GM21447 (cell line): Measurements from ENCODE around the gene KRTAP3-2.

ENCODE experiments used
- ATAC-seq: cut with Tn5 transposase; IDR thresholded peaks from one replicate; pipeline ENCODE4 v1.9.1; 2021; ENCODE audit not compliant: unreplicated experiment

The KRTAP3-2 gene

DNA sequence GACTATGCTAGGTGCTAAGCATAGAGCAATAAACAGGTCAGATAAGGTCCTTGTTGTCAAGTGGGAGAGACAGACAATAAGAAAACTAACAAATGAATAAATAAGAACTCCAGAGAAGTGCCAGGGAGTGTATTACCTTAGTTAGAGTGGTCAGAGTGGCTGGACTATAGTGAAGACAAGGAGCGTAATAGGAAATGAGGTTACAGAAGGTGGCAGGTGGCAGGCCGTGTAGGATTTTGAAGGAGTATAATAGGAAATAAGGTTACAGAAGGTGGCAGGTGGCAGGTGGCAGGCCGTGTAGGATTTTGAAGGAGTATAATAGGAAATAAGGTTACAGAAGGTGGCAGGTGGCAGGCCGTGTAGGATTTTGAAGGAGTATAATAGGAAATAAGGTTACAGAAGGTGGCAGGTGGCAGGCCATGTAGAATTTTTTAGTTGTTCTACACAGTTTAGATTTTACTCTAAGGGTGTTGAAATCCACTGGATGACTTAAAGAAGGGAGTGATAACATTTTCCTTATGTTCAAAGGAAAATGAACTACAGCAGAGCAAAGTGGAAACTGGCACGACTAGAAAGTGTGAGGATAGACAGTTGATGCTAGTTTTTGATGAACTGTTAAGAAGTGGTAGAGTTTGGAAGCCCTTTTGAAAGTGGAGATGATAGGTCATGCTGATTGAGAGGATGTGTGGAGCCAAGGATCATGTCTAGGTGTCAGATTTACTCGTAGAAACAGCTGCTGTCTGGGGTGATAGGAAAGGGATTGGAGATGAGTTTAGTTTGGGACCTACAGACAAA, 12.8 kb upstream of the KRTAP3-2 start:
- no peak for ATAC-seq

DNA sequence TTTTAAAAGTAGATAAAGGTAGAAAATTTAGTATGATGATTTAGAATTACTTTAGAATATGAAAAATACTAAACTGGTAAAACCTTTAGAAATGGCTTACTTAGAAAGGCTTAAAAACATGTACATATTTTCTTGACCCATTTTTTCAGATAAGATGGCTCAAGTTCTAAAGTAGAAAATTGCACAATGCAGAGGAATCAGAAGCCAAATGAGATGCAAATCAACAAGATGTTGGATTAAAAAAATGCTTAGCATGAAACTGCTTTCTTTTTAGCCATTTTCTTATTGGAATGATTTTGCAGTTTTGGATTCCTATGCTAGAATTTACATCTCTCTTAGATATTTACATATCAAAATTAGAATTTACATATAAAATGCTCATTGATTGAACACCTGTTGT, 10.7 kb upstream of the KRTAP3-2 start:
- no peak for ATAC-seq

DNA sequence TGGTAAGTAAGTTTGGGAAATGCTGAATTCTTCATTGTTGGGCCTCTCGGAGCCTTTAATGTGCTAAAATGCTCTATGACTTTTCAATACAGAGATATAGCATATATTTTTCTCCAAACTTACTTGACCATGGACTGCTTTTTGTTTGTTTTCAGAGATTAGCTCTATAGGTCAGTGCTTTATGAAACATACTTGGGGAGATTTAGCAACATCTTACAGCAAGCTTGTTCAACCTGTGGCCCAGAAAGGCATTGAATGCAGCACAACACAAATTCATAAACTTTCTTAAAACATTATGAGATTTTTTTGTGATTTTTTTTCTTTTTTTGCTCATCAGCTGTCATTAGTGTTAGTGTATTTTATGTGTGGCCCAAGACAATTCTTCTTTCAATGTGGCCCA, 10.2 kb upstream of the KRTAP3-2 start:
- no peak for ATAC-seq

DNA sequence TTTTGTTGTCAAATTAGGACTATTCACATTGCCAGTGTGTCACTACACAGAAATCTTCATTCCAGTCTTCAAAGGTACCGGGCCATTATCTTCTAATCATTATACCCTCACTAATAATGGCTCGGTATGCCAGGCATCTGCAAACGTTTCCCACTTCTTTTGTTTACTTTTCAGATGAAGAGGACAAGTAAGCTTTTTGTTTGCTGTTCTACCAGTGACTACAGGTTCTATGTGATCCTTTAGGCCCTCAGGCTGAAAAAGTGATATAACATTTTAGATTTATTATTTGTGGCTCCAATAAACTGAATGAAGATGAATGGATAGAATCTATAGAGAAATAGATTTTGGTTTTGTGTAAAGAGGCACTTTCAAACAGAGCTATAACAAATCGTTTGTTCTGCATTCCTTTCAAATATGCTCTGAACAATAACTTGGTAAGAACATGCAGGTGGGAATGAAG, 9.6 kb upstream of the KRTAP3-2 start:
- no peak for ATAC-seq

GRCh38 chr17:41008811-41009210, 9.1 kb upstream of the KRTAP3-2 start, which contains the start of gene KRTAP3-1:
KRTAP3-1 (minus strand) TSS chr17:41009128; CDS start chr17:41009074, 54 bp downstream.
- no peak for ATAC-seq

- ATAC-seq, result no peak
These were observed 4.7 kb upstream of the KRTAP3-2 start for GRCh38 chr17:41004397-41004796.

DNA sequence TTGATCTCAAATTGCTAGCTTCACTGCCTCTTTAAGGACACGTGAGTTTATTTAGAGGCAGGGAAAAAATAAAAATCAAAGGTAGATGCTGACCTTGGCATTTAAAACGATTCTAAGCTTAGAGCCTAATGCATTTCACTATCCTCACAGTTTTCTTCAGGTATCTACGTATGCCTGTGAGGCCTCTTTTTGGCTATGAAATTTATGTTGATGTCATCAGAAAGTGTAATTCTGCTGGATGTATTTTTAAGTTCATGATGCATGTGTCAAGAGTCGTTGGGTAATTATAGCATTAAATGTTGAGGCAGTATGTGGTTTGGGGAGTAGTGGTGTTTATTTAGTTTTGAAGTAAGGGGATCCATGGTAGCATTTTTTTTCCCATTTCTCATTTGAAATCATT, 4.2 kb upstream of the KRTAP3-2 start:
- no peak for ATAC-seq

- no peak for ATAC-seq
These were observed 3.1 kb upstream of the KRTAP3-2 start for GRCh38 chr17:41002814-41003213.

DNA sequence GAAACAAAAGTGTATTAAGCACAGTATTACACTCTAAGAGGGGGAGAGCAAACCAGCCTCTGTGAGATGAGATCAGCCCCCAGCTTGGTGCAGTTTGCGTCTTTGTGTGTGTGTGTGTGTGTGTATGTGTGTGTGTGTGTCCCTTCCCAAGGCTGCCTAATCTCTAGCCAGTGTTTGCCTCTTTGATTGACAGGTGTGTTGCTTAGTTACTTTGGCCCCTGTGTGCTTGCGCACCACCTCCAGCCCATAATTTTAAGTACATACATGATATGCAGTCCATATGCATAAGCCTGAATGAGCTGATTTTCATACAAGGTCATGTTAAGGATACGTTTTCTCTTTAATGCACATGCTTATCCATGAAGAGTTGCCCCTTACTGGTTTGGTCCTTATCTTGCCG, 2.1 kb upstream of the KRTAP3-2 start:
- ATAC-seq, result no peak

- no peak for ATAC-seq
These were observed 2.3 kb downstream of the KRTAP3-2 start for GRCh38 chr17:40997361-40997760.

DNA sequence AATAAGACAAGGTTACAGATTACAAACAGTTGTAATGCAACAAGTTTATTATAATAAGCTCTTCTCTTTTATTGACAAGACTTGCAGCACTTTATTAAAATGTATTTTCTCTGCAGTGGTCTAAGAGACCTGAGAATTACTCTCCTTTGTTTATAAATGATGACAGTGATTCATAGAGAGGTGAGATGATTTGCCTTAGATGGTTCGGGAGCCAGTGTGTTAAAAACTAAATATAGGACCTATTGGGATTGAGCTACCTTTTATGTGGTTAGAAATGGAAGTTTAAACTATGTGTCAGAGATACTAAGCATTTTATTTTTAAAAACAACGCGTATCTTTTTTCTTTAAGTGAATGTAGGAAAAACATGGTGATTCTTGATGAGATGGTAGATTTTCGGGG, 2.9 kb downstream of the KRTAP3-2 start:
- ATAC-seq, result no peak

GRCh38 chr17:40995116-40995515, 4.6 kb downstream of the KRTAP3-2 start:
- ATAC-seq, result no peak

- ATAC-seq, result no peak
These were observed 5.9 kb downstream of the KRTAP3-2 start, which contains the start of gene KRTAP3-3 for GRCh38 chr17:40993839-40994238. KRTAP3-3 (minus strand) TSS chr17:40994164; CDS start chr17:40994097, 67 bp downstream.

DNA sequence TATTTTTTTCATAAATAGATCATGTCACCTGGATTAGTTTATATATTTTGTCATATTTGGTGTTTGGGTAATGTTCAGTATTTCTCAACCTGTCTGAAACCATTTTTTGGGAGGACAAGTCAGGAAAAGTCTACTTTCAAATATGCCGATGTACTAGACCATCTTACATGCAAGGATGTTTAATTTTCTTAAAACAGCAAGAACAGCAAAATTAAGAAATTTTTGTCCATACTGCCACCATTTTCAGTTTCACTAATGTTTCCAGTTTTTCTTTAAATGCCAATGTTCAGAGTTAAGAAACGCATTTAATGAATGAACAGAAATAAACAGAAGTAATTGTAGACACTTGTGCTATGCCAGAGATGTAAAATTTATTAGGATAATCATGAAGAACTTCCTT, 6.6 kb downstream of the KRTAP3-2 start:
- ATAC-seq, result no peak

GRCh38 chr17:40992666-40993065, 7.0 kb downstream of the KRTAP3-2 start:
- ATAC-seq, result no peak

- no peak for ATAC-seq
These were observed 12.8 kb downstream of the KRTAP3-2 start for GRCh38 chr17:40986920-40987319.

DNA sequence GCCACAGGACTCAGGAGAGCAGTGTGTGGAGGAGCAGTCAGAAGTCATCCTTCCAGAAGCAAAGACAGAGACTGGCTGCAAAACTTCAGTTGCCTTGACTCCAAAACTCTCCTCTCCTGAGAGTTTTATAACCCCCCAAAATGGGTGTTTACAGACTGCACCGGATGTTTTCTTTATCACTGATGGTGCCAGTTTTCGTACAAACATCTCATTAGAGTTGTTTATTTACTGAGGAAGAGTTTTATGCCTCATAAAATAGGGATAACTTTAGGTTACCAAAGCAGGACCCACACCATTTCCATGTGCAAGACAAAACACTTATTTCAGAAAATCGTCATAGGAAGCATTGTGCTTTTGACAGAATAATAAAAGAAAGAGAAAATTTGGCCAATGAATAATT, 15.5 kb downstream of the KRTAP3-2 start, which contains the start of gene KRT40:
Gene KRT40 (minus strand): TSS at position 101 of the 400 bp plus-strand sequence. CDS start 53 bp downstream, at position 48.
- ATAC-seq, result no peak

- no peak for ATAC-seq
These were observed 18.6 kb downstream of the KRTAP3-2 start for GRCh38 chr17:40981115-40981514.

- no peak for ATAC-seq
These were observed 19.1 kb downstream of the KRTAP3-2 start for GRCh38 chr17:40980596-40980995.

- no peak for ATAC-seq
These were observed 19.6 kb downstream of the KRTAP3-2 start for GRCh38 chr17:40980117-40980516.

DNA sequence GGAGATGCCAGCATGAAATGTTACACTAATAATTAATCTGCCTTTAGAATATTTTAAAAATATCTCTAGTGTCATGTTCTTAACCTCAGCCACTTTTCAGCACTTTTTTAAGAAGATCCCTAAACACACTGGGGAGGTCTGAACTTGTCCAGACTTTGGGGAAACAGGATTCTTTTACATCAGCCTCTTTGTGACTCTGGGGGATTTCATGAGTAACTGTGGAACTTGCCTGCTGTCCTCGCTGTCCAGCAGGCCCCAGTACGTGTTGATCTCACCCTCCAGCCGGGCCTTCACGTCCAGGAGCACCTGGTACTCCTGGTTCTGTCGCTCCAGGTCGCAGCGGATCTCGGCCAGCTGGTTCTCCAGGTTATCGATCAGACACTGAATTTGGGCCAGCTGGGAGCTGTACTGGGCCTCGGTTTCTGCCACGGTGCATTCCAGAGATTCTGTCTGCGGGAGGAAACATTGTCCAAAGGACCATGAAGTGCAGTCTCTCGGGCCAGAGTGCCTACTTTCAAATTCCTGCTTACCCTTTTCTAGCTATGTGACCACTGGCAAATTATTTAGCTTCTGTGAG, 21.0 kb downstream of the KRTAP3-2 start:
- ATAC-seq, result no peak

DNA sequence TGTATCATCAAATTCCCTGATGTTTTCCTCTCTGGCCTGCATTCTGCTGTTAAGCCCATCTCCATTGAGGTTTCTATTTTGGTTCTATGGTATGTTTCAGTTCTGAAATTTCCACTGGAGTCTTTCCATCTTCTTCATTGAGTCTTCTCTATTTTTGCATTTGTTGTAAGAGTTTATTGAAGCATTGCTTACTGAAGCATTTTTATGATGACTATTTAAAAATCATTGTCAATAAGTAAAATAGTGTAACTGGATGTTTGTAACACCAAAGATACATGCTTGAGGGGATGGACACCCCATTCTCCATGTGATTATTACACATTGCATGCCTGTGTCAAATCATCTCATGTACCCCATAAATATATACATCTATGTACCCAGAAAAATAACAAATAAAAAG, 24.2 kb downstream of the KRTAP3-2 start:
- no peak for ATAC-seq
